HepG2 (cell line): ENCODE measurements around the gene MYCT1.
"Not testable (repeated sequence)": the region's sequence is repeated elsewhere in the genome, so short reads cannot be mapped to it uniquely, and the experiment has no call there.

Source experiments
- ASH2L ChIP-seq: fragments of 300-600, 200-600 bp; sonication (generic); IDR thresholded peaks from 2 replicates; pipeline ENCODE4 v1.7.0; 2017; ENCODE audit warnings: low read depth, mild to moderate bottlenecking, moderate library complexity, mixed read lengths, low read length; ENCODE audit not compliant: insufficient read length
- EZH2 ChIP-seq: conservative IDR thresholded peaks from 2 replicates; pipeline ENCODE4 v1.6.1; 2012; ENCODE audit warnings: mild to moderate bottlenecking, low read depth, low read length, moderate library complexity
- GATA4 ChIP-seq: sonication (generic); IDR thresholded peaks from 2 replicates; pipeline ENCODE4 v1.6.1; 2016; ENCODE audit warnings: antibody characterized with exemption, low read depth, borderline replicate concordance
- NFYB ChIP-seq: sonication (generic); formaldehyde crosslinking; IDR thresholded peaks from 2 replicates; pipeline ENCODE4 v1.4.0; 2020; ENCODE audit warnings: missing genetic modification reagents
- TCF12 ChIP-seq, 2 experiments: fragments of 450-650 bp in 1 of 2; sonication (generic) in 1 of 2; formaldehyde crosslinking in 1 of 2; IDR thresholded peaks; 2 replicates each; pipeline versions ENCODE4 v1.6.1 to v1.8.0; 2017 to 2022; ENCODE audit warnings: antibody characterized with exemption in 1 of 2, mild to moderate bottlenecking in 1 of 2, missing genetic modification reagents in 1 of 2, moderate library complexity in 1 of 2
- TF ChIP-seq, protein P1 (sequence below): sonication (generic); formaldehyde crosslinking; IDR thresholded peaks from 2 replicates; pipeline ENCODE4 v1.5.0; 2020; ENCODE audit warnings: mild to moderate bottlenecking, missing genetic modification reagents, moderate library complexity
- TF ChIP-seq, protein P2 (sequence below): fragments of 450-650 bp; IDR thresholded peaks from 2 replicates; pipeline ENCODE4 v1.6.1; 2016
- TF ChIP-seq, protein P3 (sequence below): sonication (generic); formaldehyde crosslinking; IDR thresholded peaks from 2 replicates; pipeline ENCODE4 v1.5.1; 2020; ENCODE audit warnings: mild to moderate bottlenecking, missing genetic modification reagents
- TF ChIP-seq, protein P4 (sequence below): sonication (generic); formaldehyde crosslinking; IDR thresholded peaks from 2 replicates; pipeline ENCODE4 v1.8.1; 2023; ENCODE audit warnings: missing genetic modification reagents, inconsistent platforms, borderline replicate concordance

DNA sequence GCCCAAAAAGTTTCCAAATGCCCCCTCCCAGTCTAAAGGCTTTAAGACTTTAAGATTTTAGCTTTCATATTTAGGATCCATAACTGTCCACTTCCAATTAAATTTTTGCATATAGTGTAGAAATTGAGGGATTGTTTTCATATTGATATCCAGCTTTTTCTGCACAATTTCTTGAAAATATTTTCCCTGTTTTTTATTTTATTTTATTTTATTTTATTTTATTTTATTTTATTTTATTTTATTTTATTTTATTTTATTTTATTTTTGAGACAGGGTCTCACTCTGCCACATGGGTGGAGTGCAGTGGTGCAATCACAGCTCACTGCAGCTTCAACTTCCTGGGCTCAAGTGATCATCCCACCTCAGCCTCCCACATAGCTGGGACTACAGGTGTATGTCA lies 6.1 kb downstream of the MYCT1 start:
- TF ChIP-seq, protein P1, sequence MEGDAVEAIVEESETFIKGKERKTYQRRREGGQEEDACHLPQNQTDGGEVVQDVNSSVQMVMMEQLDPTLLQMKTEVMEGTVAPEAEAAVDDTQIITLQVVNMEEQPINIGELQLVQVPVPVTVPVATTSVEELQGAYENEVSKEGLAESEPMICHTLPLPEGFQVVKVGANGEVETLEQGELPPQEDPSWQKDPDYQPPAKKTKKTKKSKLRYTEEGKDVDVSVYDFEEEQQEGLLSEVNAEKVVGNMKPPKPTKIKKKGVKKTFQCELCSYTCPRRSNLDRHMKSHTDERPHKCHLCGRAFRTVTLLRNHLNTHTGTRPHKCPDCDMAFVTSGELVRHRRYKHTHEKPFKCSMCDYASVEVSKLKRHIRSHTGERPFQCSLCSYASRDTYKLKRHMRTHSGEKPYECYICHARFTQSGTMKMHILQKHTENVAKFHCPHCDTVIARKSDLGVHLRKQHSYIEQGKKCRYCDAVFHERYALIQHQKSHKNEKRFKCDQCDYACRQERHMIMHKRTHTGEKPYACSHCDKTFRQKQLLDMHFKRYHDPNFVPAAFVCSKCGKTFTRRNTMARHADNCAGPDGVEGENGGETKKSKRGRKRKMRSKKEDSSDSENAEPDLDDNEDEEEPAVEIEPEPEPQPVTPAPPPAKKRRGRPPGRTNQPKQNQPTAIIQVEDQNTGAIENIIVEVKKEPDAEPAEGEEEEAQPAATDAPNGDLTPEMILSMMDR (CRISPR knock-in tag), result not testable (repeated sequence)
- not testable (repeated sequence) for TF ChIP-seq ASH2L; NFYB; GATA4; EZH2; TCF12 (IDR thresholded peaks at IDR 0.05); TCF12 (CRISPR knock-in tag; IDR thresholded peaks at IDR 0.05)
- TF ChIP-seq, protein P2, sequence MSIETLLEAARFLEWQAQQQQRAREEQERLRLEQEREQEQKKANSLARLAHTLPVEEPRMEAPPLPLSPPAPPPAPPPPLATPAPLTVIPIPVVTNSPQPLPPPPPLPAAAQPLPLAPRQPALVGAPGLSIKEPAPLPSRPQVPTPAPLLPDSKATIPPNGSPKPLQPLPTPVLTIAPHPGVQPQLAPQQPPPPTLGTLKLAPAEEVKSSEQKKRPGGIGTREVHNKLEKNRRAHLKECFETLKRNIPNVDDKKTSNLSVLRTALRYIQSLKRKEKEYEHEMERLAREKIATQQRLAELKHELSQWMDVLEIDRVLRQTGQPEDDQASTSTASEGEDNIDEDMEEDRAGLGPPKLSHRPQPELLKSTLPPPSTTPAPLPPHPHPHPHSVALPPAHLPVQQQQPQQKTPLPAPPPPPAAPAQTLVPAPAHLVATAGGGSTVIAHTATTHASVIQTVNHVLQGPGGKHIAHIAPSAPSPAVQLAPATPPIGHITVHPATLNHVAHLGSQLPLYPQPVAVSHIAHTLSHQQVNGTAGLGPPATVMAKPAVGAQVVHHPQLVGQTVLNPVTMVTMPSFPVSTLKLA, result not testable (repeated sequence)
- TF ChIP-seq, protein P3, sequence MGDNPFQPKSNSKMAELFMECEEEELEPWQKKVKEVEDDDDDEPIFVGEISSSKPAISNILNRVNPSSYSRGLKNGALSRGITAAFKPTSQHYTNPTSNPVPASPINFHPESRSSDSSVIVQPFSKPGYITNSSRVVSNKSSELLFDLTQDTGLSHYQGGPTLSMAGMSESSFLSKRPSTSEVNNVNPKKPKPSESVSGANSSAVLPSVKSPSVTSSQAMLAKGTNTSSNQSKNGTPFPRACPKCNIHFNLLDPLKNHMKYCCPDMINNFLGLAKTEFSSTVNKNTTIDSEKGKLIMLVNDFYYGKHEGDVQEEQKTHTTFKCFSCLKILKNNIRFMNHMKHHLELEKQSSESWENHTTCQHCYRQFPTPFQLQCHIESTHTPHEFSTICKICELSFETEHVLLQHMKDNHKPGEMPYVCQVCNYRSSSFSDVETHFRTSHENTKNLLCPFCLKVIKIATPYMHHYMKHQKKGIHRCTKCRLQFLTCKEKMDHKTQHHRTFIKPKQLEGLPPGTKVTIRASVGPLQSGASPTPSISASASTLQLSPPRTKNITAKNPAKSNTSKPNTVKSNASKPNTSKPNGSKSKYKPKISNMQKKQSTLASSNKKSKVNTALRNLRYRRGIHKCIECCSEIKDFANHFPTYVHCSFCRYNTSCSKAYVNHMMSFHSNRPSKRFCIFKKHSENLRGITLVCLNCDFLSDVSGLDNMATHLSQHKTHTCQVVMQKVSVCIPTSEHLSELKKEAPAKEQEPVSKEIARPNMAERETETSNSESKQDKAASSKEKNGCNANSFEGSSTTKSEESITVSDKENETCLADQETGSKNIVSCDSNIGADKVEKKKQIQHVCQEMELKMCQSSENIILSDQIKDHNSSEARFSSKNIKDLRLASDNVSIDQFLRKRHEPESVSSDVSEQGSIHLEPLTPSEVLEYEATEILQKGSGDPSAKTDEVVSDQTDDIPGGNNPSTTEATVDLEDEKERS (CRISPR knock-in tag), result not testable (repeated sequence)
- TF ChIP-seq, protein P4, sequence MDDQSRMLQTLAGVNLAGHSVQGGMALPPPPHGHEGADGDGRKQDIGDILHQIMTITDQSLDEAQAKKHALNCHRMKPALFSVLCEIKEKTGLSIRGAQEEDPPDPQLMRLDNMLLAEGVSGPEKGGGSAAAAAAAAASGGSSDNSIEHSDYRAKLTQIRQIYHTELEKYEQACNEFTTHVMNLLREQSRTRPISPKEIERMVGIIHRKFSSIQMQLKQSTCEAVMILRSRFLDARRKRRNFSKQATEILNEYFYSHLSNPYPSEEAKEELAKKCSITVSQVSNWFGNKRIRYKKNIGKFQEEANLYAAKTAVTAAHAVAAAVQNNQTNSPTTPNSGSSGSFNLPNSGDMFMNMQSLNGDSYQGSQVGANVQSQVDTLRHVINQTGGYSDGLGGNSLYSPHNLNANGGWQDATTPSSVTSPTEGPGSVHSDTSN (CRISPR knock-in tag), result not testable (repeated sequence)
